A549 (cell line): Measurements from ENCODE around the gene GALNT15. TPM values are rescaled to one million over a fixed set of nuclear protein-coding genes. Genes with fewer than 3 reads are reported as not detected.

Experiments
- ATAC-seq, 2 experiments: fragments of 200-7000 bp in 1 of 2; fragments of >200 bp in 1 of 2; cut with Nextera tagmentation in 1 of 2; cut with Tn5 transposase in 1 of 2; 3 replicates each; pipeline versions ENCODE4 v1.8.0 to v1.9.1; 2018 to 2020; ENCODE audit warnings: mild to moderate bottlenecking in 1 of 2, moderate library complexity in 1 of 2
- CTCF ChIA-PET: fragments of 300-600 bp; sonication (Branson Sonifier 250); formaldehyde crosslinking; extraction: SDS; loops from one replicate; lab custom pipeline; 2021; ENCODE audit warnings: antibody characterized with exemption, inconsistent platforms; lab: Yijun Ruan, JAX
- POLR2A ChIA-PET: fragments of 350-600 bp; formaldehyde crosslinking; extraction: SDS; loops from one replicate; lab custom pipeline; 2021; ENCODE audit warnings: antibody characterized with exemption, inconsistent platforms; lab: Yijun Ruan, JAX
- DNase-seq, 2 experiments: peaks; one replicate each; pipeline versions ENCODE4 v3.0.0 to v3.0.0-alpha.2; 2011 to 2016; ENCODE audit warnings: low read depth in 1 of 2, low spot score in 1 of 2
- FAIRE-seq: peaks from 2 replicates; lab custom pipeline; 2011; peaks lifted over from hg19 to GRCh38; lab: Jason Lieb, UNC
- H3K27ac ChIP-seq, 2 experiments: fragments of >200 bp; sonication (Bioruptor Twin); formaldehyde crosslinking; 3 replicates each; pipeline ENCODE4 v1.5.1; 2016 to 2017
- H3K4me1 ChIP-seq: fragments of >200 bp; sonication (Bioruptor Twin); formaldehyde crosslinking; 3 replicates; pipeline ENCODE4 v1.6.1; 2016
- H3K4me2 ChIP-seq: fragments of >200 bp; sonication (Bioruptor Twin); formaldehyde crosslinking; 3 replicates; pipeline ENCODE4 v1.6.1; 2016
- H3K4me3 ChIP-seq: fragments of >200 bp; sonication (Bioruptor Twin); formaldehyde crosslinking; 3 replicates; pipeline ENCODE4 v1.5.1; 2016
- H3K9me3 ChIP-seq: fragments of >200 bp; sonication (Bioruptor Twin); formaldehyde crosslinking; 3 replicates; pipeline ENCODE4 v1.6.1; 2016
- CBX2 ChIP-seq: fragments of 200-600 bp; sonication (generic); IDR thresholded peaks from 2 replicates; pipeline ENCODE4 v1.6.1; 2016; ENCODE audit warnings: low read depth, mild to moderate bottlenecking, borderline replicate concordance
- CBX8 ChIP-seq: fragments of 200-600 bp; sonication (generic); IDR thresholded peaks from 2 replicates; pipeline ENCODE4 v1.6.1; 2016
- CTCF ChIP-seq: fragments of >200 bp; sonication (Bioruptor Twin); formaldehyde crosslinking; IDR thresholded peaks from 3 replicates; pipeline ENCODE4 v1.5.1; 2016
- EHMT2 ChIP-seq: fragments of 200-600 bp; sonication (generic); IDR thresholded peaks from 2 replicates; pipeline ENCODE4 v1.6.1; 2016; ENCODE audit warnings: antibody characterized with exemption, low read depth, mild to moderate bottlenecking, moderate library complexity
- ELK1 ChIP-seq: fragments of 150-350 bp; IDR thresholded peaks from 2 replicates; pipeline ENCODE4 v1.6.1; 2014; ENCODE audit warnings: low read depth, mild to moderate bottlenecking, low read length
- HDAC2 ChIP-seq: fragments of 200-600 bp; sonication (generic); IDR thresholded peaks from 2 replicates; pipeline ENCODE4 v1.6.1; 2016
- HES2 ChIP-seq: fragments of >200 bp; sonication (Bioruptor Twin); formaldehyde crosslinking; IDR thresholded peaks from 2 replicates; pipeline ENCODE4 v1.6.1; 2016
- HEYL ChIP-seq: fragments of 250-450 bp; sonication (Bioruptor Pico); IDR thresholded peaks from 2 replicates; pipeline ENCODE4 v1.8.0; 2021; ENCODE audit warnings: mild to moderate bottlenecking, moderate library complexity
- HMGXB4 ChIP-seq: fragments of 250-450 bp; sonication (Bioruptor Pico); IDR thresholded peaks from 2 replicates; pipeline ENCODE4 v1.5.0; 2021; ENCODE audit warnings: mild to moderate bottlenecking, moderate library complexity, borderline replicate concordance
- HOXB13 ChIP-seq: fragments of 250-450 bp; sonication (Bioruptor Pico); IDR thresholded peaks from 2 replicates; pipeline ENCODE4 v1.5.0; 2020; ENCODE audit warnings: low read depth, mild to moderate bottlenecking, moderate library complexity
- JUNB ChIP-seq: fragments of >200 bp; sonication (Bioruptor Twin); formaldehyde crosslinking; IDR thresholded peaks from 2 replicates; pipeline ENCODE4 v1.6.1; 2016
- KDM5A ChIP-seq: fragments of 200-600 bp; sonication (generic); IDR thresholded peaks from 2 replicates; pipeline ENCODE4 v1.6.1; 2016; ENCODE audit warnings: antibody characterized with exemption, mild to moderate bottlenecking
- MAFK ChIP-seq: fragments of 450-650 bp; IDR thresholded peaks from 2 replicates; pipeline ENCODE4 v1.6.1; 2014; ENCODE audit not compliant: partially characterized antibody
- MAX ChIP-seq: IDR thresholded peaks from 2 replicates; pipeline ENCODE4 v1.6.1; 2012
- PHF8 ChIP-seq: fragments of 200-600 bp; sonication (generic); IDR thresholded peaks from 2 replicates; pipeline ENCODE4 v1.6.1; 2016; ENCODE audit warnings: low read depth, mild to moderate bottlenecking, antibody characterized with exemption, moderate library complexity, borderline replicate concordance
- SREBF2 ChIP-seq: fragments of 450-650 bp; IDR thresholded peaks from 2 replicates; pipeline ENCODE4 v1.6.1; 2014; ENCODE audit warnings: mild to moderate bottlenecking, moderate library complexity
- USF2 ChIP-seq: fragments of 450-650 bp; IDR thresholded peaks from 2 replicates; pipeline ENCODE4 v1.6.1; 2014; ENCODE audit warnings: antibody characterized with exemption
- ZNF302 ChIP-seq: fragments of 250-450 bp; sonication (Bioruptor Pico); IDR thresholded peaks from 2 replicates; pipeline ENCODE4 v1.9.0; 2021; ENCODE audit warnings: inconsistent platforms, mild to moderate bottlenecking, moderate library complexity
- WGBS: methylation state at CpG from one replicate; pipeline ENCODE4 v1.1.6; 2017; ENCODE audit errors: missing lambda C conversion rate; 5-methylcytosine and 5-hydroxymethylcytosine counted together
- polyA plus RNA-seq, 4 experiments: library from polyadenylated mRNA; depleted of rRNA in 3 of 4; stranded (reverse); fragments of >200 nt; fragmentation: RNase III in 1 of 4; extraction: RNeasy Plus Mini Kit Qiagen cat#74134 plus additional on column Dnase treatment in 1 of 4; gene quantifications; 2 replicates in 3 of 4; 3 replicates in 1 of 4; pipeline ENCODE4 v1.2.3, GENCODE V29; 2011 to 2017

GALNT15 gene
- polyA plus RNA-seq, 2 of the 4 experiments (the other 2 are of a cell fraction) = 0.04 TPM; not detected in 1

- DNase-seq (no peak), ATAC-seq (no peak), FAIRE-seq (no peak)
- Histone ChIP-seq H3K9me3 (no peaks in the 10 kb centered on the region), H3K27ac (no peak overlapping the region), H3K4me1 (no peaks in the 10 kb centered on the region), H3K4me3 (no peak overlapping the region), H3K4me2 (no peak overlapping the region)
- CTCF ChIA-PET = interaction anchor here (1.1 to 2.4 kb wide), 2 partner anchors 26 to 393 kb away, joined by 3 to 9 read pairs; no protein-coding TSS in a partner anchor
- TF ChIP-seq KDM5A = no peak
- POLR2A ChIA-PET = no interaction called here
- 88% methylated on average over 14 of the region's 14 CpGs for WGBS
Measured at GRCh38 chr3:16204751-16205150, 30.3 kb downstream of the GALNT15 start.

GRCh38 chr3:16205156-16205870, 30.8 kb downstream of the GALNT15 start:
- Histone ChIP-seq H3K9me3 (no peaks in the 10 kb centered on the region), H3K27ac (no peak overlapping the region), H3K4me2 (no peak overlapping the region), H3K4me1 (no peaks in the 10 kb centered on the region), H3K4me3 (no peak overlapping the region)
- TF ChIP-seq ELK1 = no peak
- no peak for TF ChIP-seq HDAC2
- no peak for TF ChIP-seq CTCF
- TF ChIP-seq USF2 = no peak
- no peak for TF ChIP-seq CBX8
- TF ChIP-seq JUNB = no peak
- TF ChIP-seq ZNF302 (CRISPR knock-in tag) = no peak
- no peak for TF ChIP-seq EHMT2
- no peak for TF ChIP-seq HEYL (CRISPR knock-in tag)
- no peak for TF ChIP-seq PHF8
- no peak for TF ChIP-seq MAFK
- TF ChIP-seq SREBF2 = no peak
- TF ChIP-seq HOXB13 (CRISPR knock-in tag) = no peak
- TF ChIP-seq CBX2 = no peak
- TF ChIP-seq HES2 = no peak
- no peak for TF ChIP-seq HMGXB4 (CRISPR knock-in tag)
- TF ChIP-seq MAX = no peak
- FAIRE-seq (no peak), ATAC-seq (no peak), DNase-seq (no peak)
- POLR2A ChIA-PET = no interaction called here
- CTCF ChIA-PET = interaction anchor here (0.9 to 2.4 kb wide), 4 partner anchors 9 to 393 kb away, joined by 3 to 9 read pairs (median 3); no protein-coding TSS in a partner anchor
- 60% methylated on average over 11 of the region's 11 CpGs for WGBS
